GM23248 (cell line): ENCODE data around the gene VPS51.

Experiments
- EZH2 ChIP-seq: fragments of 200-600 bp; sonication (generic); IDR thresholded peaks from 2 replicates; pipeline ENCODE4 v1.6.1; 2018; ENCODE audit warnings: antibody characterized with exemption, mild to moderate bottlenecking; ENCODE audit not compliant: insufficient read depth, poor library complexity, severe bottlenecking
- EZH2phosphoT487 ChIP-seq: fragments of 200-600 bp; sonication (generic); IDR thresholded peaks from 2 replicates; pipeline ENCODE4 v1.6.1; 2018; ENCODE audit warnings: antibody characterized with exemption, moderate library complexity, mild to moderate bottlenecking, low read depth; ENCODE audit not compliant: insufficient read depth

DNA sequence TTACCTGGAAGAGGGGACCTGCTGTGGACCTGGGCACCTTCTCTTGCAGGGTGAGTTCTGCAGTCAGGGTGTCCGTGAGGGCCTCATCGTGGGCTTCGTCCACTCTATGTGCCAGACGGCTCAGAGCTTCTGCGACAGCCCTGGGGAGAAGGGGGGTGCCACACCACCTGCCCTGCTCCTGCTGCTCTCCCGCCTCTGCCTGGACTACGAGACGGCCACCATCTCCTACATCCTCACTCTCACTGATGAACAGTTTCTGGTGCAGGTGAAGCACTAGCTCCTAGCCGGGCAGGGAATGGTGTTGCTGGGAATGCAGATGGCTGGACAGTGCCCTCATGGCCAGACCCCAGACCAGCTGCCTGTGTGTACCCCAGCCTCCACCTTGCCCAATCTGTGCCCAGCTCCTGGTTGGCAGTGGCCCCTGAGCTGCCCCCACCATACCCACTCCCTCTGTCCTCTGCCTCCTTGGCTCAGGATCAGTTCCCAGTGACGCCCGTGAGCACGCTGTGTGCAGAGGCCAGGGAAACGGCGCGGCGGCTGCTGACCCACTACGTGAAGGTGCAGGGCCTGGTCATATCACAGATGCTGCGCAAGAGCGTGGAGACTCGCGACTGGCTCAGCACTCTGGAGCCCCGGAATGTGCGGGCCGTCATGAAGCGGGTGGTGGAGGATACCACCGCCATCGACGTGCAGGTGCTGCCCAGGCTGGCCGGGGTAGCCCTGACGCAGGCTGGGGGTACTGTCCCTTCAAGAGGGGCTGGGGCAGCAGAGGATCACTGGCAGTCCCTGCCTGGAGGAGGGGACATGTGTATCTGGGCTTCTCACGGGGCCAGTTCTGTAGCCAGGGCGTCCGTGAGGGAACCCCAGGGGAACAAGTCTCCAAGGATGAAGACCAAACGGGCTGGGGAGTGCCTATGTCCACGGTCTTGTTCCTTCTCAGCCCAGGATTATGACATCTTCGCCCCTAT, 13.5 kb downstream of the VPS51 start:
- TF ChIP-seq EZH2 (no peak), EZH2phosphoT487 (no peak)
